ENCODE results near the gene STIM2. TPM values are rescaled to one million over a fixed set of nuclear protein-coding genes. Genes with fewer than 3 reads are reported as not detected.

Gene STIM2
- total and polyA plus RNA-seq, 10 of the 15 experiments (the other 5 are each of a cell fraction or from before 2014, with no cell fraction given): 4.7 to 41.5 (median 16.9) TPM

- TF ChIP-seq ZNF207 (IDR thresholded peaks at IDR 0.05; ENCODE audit: borderline replicate concordance) (no peak), KDM1A (IDR thresholded peaks at IDR 0.05; ENCODE audit: borderline replicate concordance) (no peak), SIN3A (IDR thresholded peaks at IDR 0.05; ENCODE audit: low read depth, low read length) (no peak), POLR2A (IDR thresholded peaks at IDR 0.05; ENCODE audit: low read depth, low read length) (no peak), BACH1 (IDR thresholded peaks at IDR 0.05; ENCODE audit: borderline replicate concordance) (no peak), ZNF687 (IDR thresholded peaks at IDR 0.05) (no peak), TARDBP (IDR thresholded peaks at IDR 0.05; ENCODE audit: borderline replicate concordance) (no peak), ZBTB4 (CRISPR knock-in tag; IDR thresholded peaks at IDR 0.05) (no peak), HCFC1 (IDR thresholded peaks at IDR 0.05; ENCODE audit: low read length) (no peak), POLR2AphosphoS2 (IDR thresholded peaks at IDR 0.05; ENCODE audit: low read depth, low read length) (no peak), RUNX3 (IDR thresholded peaks at IDR 0.05; ENCODE audit: low read length) (peak; percentile 86), EED (IDR thresholded peaks at IDR 0.05; ENCODE audit: low read depth) (peak; percentile 94), CBX5 (IDR thresholded peaks at IDR 0.05; ENCODE audit: low read depth) (peak; percentile 74; the same call in 1 of the 2 replicates), FOXM1 (IDR thresholded peaks at IDR 0.05; ENCODE audit: low read depth, low read length) (peak; percentile 90; the same call in 1 of the 2 replicates), ZNF24 (IDR thresholded peaks at IDR 0.05) (no peak), CBFB (IDR thresholded peaks at IDR 0.05; ENCODE audit: low read depth) (0 out of 2 replicates have a peak, but pooled peaks have one; percentile 35), RAD21 (IDR thresholded peaks at IDR 0.05; ENCODE audit: insufficient read depth, low read depth, low read length) (no peak), WRNIP1 (IDR thresholded peaks at IDR 0.05; ENCODE audit: borderline replicate concordance, low read depth, low read length) (no peak)
- TF ChIP-seq, protein P1, sequence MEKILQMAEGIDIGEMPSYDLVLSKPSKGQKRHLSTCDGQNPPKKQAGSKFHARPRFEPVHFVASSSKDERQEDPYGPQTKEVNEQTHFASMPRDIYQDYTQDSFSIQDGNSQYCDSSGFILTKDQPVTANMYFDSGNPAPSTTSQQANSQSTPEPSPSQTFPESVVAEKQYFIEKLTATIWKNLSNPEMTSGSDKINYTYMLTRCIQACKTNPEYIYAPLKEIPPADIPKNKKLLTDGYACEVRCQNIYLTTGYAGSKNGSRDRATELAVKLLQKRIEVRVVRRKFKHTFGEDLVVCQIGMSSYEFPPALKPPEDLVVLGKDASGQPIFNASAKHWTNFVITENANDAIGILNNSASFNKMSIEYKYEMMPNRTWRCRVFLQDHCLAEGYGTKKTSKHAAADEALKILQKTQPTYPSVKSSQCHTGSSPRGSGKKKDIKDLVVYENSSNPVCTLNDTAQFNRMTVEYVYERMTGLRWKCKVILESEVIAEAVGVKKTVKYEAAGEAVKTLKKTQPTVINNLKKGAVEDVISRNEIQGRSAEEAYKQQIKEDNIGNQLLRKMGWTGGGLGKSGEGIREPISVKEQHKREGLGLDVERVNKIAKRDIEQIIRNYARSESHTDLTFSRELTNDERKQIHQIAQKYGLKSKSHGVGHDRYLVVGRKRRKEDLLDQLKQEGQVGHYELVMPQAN (conservative IDR thresholded peaks at IDR 0.05): no peak
- TF ChIP-seq, protein P2, sequence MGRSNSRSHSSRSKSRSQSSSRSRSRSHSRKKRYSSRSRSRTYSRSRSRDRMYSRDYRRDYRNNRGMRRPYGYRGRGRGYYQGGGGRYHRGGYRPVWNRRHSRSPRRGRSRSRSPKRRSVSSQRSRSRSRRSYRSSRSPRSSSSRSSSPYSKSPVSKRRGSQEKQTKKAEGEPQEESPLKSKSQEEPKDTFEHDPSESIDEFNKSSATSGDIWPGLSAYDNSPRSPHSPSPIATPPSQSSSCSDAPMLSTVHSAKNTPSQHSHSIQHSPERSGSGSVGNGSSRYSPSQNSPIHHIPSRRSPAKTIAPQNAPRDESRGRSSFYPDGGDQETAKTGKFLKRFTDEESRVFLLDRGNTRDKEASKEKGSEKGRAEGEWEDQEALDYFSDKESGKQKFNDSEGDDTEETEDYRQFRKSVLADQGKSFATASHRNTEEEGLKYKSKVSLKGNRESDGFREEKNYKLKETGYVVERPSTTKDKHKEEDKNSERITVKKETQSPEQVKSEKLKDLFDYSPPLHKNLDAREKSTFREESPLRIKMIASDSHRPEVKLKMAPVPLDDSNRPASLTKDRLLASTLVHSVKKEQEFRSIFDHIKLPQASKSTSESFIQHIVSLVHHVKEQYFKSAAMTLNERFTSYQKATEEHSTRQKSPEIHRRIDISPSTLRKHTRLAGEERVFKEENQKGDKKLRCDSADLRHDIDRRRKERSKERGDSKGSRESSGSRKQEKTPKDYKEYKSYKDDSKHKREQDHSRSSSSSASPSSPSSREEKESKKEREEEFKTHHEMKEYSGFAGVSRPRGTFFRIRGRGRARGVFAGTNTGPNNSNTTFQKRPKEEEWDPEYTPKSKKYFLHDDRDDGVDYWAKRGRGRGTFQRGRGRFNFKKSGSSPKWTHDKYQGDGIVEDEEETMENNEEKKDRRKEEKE (IDR thresholded peaks at IDR 0.05): no peak
Measured at GRCh38 chr4:26826721-26827120, 33.9 kb upstream of the STIM2 start (continued).

Measured in GM12878 (cell line).